Thymus (tissue), 11 donors: ENCODE measurements around the gene MTMR2. TPM values are rescaled to one million over a fixed set of nuclear protein-coding genes. Genes with fewer than 3 reads are reported as not detected.
"Not testable (repeated sequence)": the region's sequence is repeated elsewhere in the genome, so short reads cannot be mapped to it uniquely, and the experiment has no call there.

Experiments used
- DNase-seq, 9 donors: peaks; one replicate each; pipeline ENCODE4 v3.0.0-alpha.2; 2013; ENCODE audit warnings: low spot score in 9 of 9, low read depth in 6 of 9, missing footprints in 1 of 9
- H3K27ac ChIP-seq, 2 donors: one replicate each; pipeline ENCODE4 v1.5.1; 2013; ENCODE audit warnings: control low read depth in 1 of 2, low read depth in 1 of 2, low read length in 1 of 2, mild to moderate bottlenecking in 1 of 2, moderate library complexity in 1 of 2
- H3K27me3 ChIP-seq, 2 donors: one replicate each; pipeline ENCODE4 v1.5.1; 2013; ENCODE audit warnings: low read length in 1 of 2; ENCODE audit not compliant: control insufficient read depth in 2 of 2, insufficient read depth in 1 of 2
- H3K36me3 ChIP-seq, 2 donors: one replicate each; pipeline ENCODE4 v1.5.1; 2013; ENCODE audit warnings: low read length in 1 of 2, mild to moderate bottlenecking in 1 of 2, moderate library complexity in 1 of 2; ENCODE audit not compliant: control insufficient read depth in 2 of 2, insufficient read depth in 2 of 2
- H3K4me1 ChIP-seq, 2 donors: one replicate each; pipeline ENCODE4 v1.5.1; 2013; ENCODE audit warnings: low read length in 2 of 2; ENCODE audit not compliant: control insufficient read depth in 2 of 2, insufficient read depth in 2 of 2
- H3K4me3 ChIP-seq, 2 donors: one replicate each; pipeline ENCODE4 v1.5.1; 2013; ENCODE audit warnings: low read length in 2 of 2, control low read depth in 1 of 2, mild to moderate bottlenecking in 1 of 2
- H3K9me3 ChIP-seq, 2 donors: one replicate each; pipeline ENCODE4 v1.5.1; 2013; ENCODE audit warnings: low read length in 1 of 2, mild to moderate bottlenecking in 1 of 2; ENCODE audit not compliant: control insufficient read depth in 2 of 2, insufficient read depth in 1 of 2
- WGBS: extraction: QIAGEN DNeasy Blood & Tissue Kit; methylation state at CpG from one replicate; pipeline ENCODE4 v1.1.7; 2013; 5-methylcytosine and 5-hydroxymethylcytosine counted together
- polyA plus RNA-seq: library from polyadenylated mRNA; stranded (reverse); fragments of 200-250 nt; gene quantifications from one replicate; pipeline ENCODE4 v1.2.3, GENCODE V29; 2013
- total RNA-seq: library from RNA; stranded (reverse); fragments of 120-200 nt; gene quantifications from one replicate; pipeline ENCODE4 v1.2.4, GENCODE V29; 2013
- donor health status: healthy.

Gene MTMR2
- total and polyA plus RNA-seq, 2 donors, result 11.4 to 13.8 TPM

GRCh38 chr11:95884376-95884775, 39.5 kb downstream of the MTMR2 start:
- Histone ChIP-seq H3K4me3 (no peak overlapping the region), H3K27me3 (no peaks in the 10 kb centered on the region), H3K36me3 (peaks cover 0 to 6% of the 10 kb centered on the region in 2 donors), H3K27ac (no peak overlapping the region), H3K4me1 (no peaks in the 10 kb centered on the region), H3K9me3 (no peaks in the 10 kb centered on the region)
- WGBS, result 93% methylated on average over 1 of the region's 1 CpG
- DNase-seq, result no peak

DNA sequence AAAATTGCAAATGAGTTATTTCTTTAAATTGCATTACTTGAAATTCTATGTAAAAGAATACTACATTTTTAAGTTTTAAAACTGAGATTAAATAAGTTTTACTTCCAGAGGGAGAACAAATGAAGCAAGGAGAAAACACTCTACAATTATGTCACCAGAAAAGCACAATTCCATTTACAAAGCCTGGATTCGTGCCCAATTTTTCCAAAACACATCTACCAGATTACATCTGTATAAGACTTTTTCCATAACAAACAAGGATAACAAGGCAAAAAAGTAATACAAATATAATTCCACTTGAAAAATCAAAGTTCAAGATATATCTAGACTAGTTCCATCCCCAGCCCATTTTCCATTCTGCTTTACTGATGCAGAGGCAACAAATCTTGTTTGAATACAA, 40.5 kb downstream of the MTMR2 start:
- Histone ChIP-seq H3K36me3 (peaks cover 0 to 6% of the 10 kb centered on the region in 2 donors), H3K4me1 (no peaks in the 10 kb centered on the region), H3K27ac (no peak overlapping the region), H3K27me3 (no peaks in the 10 kb centered on the region), H3K9me3 (no peaks in the 10 kb centered on the region), H3K4me3 (no peak overlapping the region)
- WGBS, result 99% methylated on average over 1 of the region's 1 CpG
- DNase-seq, result no peak

DNA sequence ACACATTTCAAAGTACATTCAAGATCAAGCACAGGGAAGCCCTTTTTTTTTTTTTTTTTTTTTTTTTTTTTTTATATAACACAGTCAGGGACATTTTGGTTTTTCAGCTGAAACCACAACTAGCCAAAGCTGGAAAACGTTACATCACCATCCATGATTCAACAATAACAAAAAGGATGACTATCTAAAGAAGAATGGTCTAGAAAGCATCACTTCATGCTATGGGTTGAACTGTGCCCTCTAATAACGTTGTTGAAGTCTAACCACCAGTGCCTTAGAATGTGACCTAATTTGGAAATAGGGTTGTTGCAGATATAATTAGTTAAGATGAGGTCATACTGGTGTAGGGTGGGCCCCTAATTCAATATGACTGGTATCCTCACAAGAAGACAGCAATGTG, 46.6 kb downstream of the MTMR2 start:
- peaks cover 0 to 8% of the 10 kb centered on the region in 2 donors for H3K36me3 ChIP-seq
- H3K4me3 ChIP-seq, result no peak overlapping the region
- WGBS, result 93% methylated on average over 2 of the region's 2 CpGs
- H3K27me3 ChIP-seq, result no peaks in the 10 kb centered on the region
- peaks cover 0 to 4% of the 10 kb centered on the region in 2 donors for H3K9me3 ChIP-seq
- DNase-seq, result no peak
- H3K27ac ChIP-seq, result no peak overlapping the region
- no peaks in the 10 kb centered on the region for H3K4me1 ChIP-seq

DNA sequence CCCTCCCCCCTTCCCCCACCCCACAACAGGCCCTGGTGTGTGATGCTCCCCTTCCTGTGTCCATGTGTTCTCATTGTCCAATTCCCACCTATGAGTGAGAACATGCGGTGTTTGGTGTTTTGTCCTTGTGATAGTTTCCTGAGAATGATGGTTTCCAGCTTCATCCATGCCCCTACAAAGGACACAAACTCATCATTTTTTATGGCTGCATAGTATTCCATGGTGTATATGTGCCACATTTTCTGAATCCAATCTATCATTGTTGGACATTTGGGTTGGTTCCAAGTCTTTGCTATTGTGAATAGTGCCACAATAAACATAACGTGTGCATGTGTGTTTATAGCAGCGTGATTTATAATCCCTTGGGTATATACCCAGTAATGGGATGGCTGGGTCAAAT, 53.0 kb downstream of the MTMR2 start:
- WGBS, result 99% methylated on average over 3 of the region's 3 CpGs

GRCh38 chr11:95867105-95867504, 56.8 kb downstream of the MTMR2 start:
- Histone ChIP-seq H3K9me3 (no peaks in the 10 kb centered on the region), H3K27ac (no peak overlapping the region), H3K4me3 (no peak overlapping the region), H3K27me3 (no peaks in the 10 kb centered on the region), H3K36me3 (peaks cover 4 to 5% of the 10 kb centered on the region in 2 donors), H3K4me1 (no peaks in the 10 kb centered on the region)
- WGBS, result 52% methylated on average over 6 of the region's 6 CpGs
- DNase-seq, result no peak

More for the DNA sequence above, 53.0 kb downstream of the MTMR2 start:
- H3K4me3 ChIP-seq, H3K36me3 ChIP-seq, H3K4me1 ChIP-seq, H3K27ac ChIP-seq, H3K9me3 ChIP-seq, DNase-seq, H3K27me3 ChIP-seq: not testable (repeated sequence)

DNA sequence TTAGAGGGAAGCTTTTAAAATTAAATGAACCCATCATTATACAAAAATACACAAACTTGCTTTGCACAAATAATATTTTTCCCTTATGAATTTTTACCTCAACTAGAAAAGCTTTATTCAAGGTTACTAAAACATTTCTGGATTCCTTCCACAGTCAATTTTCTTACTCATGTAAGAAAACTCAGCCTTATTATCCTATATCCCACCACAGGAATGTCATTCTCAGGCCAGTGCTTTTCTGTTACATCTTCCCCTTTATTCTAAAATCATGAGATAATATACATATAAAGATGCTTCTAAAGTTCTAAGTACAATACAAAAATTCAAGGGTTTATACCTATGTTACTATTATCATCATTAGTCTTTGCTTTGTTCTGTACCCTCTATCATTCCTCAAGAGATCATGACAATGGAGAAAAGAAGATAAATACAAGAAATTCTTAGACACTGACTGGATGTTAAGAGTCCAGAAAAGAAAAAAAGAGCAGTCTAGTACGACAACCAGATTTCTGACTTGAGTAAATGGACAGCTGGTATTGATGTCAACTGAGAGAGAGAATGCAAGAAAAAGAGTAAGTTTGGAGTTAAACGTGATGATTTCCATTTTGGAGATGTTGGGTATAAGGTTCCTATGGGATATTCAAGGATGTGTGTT, 60.3 kb downstream of the MTMR2 start:
- no peaks in the 10 kb centered on the region for H3K9me3 ChIP-seq

DNA sequence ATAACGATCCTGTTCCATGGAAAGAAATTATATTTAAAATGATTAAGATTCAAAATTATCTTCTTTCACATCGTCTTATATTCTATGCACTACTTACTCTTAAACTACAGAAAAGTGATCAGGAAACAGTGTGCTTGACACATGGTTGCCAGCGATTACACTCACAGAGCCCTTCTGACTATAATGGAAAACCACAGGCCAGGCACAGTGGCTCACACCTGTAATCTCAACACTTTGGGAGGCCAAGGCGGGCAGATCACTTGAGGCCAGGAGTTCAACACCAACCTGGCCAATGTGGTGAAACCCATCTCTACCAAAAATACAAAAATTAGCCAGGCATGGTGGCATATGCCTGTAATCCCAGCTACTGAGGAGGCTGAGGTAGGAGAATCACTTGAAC, 63.9 kb downstream of the MTMR2 start:
- peaks cover 0 to 13% of the 10 kb centered on the region in 2 donors for H3K36me3 ChIP-seq
- not testable (repeated sequence) for DNase-seq, H3K4me1 ChIP-seq, H3K4me3 ChIP-seq, H3K27ac ChIP-seq, H3K9me3 ChIP-seq, H3K27me3 ChIP-seq
- 98% methylated on average over 4 of the region's 4 CpGs for WGBS

More for the DNA sequence above, 60.3 kb downstream of the MTMR2 start:
- peaks cover 4 to 5% of the 10 kb centered on the region in 2 donors for H3K36me3 ChIP-seq
- no peak overlapping the region for H3K4me3 ChIP-seq
- no peak overlapping the region for H3K27ac ChIP-seq
- DNase-seq, result no peak
- no peaks in the 10 kb centered on the region for H3K4me1 ChIP-seq
- no peaks in the 10 kb centered on the region for H3K27me3 ChIP-seq
- WGBS, result 97% methylated on average over 2 of the region's 2 CpGs

DNA sequence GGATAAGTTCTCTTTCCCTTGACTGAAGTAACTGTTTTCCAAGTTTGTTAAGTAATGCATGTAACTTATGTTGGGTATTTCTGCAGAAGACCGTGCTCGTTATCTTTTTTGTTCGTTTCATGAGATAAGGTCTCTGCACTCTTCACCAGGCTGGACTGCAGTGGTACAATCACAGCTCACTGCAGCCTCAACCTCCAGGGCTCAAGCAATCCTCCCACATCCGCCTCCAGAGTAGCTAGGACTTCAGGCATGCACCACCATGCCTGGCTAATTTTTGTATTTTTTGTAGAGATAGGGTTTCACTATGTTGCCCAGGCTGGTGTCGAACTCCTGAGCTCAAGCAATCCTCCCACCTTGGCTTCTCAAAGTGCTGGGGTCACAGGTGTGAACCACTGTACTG, 69.5 kb downstream of the MTMR2 start:
- not testable (repeated sequence) for H3K27me3 ChIP-seq, H3K9me3 ChIP-seq, H3K4me1 ChIP-seq, DNase-seq, H3K27ac ChIP-seq, H3K4me3 ChIP-seq
- H3K36me3 ChIP-seq, result peaks cover 0 to 18% of the 10 kb centered on the region in 2 donors
- 98% methylated on average over 5 of the region's 5 CpGs for WGBS

DNA sequence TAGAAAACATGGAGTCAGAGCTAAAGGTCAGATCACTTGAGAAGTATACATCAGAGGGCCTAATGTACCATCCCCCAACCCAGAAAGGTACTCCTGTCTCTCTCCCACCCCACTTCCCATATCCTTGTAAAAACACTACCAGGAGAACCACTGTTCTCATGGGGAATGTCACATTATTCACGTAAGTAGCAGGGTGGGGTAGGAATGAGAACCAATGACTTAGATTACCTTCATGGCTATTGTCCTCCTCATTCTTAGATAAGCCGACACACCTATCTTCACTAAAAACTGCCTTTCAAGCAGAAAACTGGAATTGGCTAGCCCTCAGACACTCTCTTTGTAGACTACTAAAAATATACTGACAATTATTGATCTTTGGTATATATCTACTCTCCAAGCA, 70.0 kb downstream of the MTMR2 start:
- H3K27me3 ChIP-seq, result no peaks in the 10 kb centered on the region
- DNase-seq, result no peak
- no peaks in the 10 kb centered on the region for H3K4me1 ChIP-seq
- H3K27ac ChIP-seq, result no peak overlapping the region
- peaks cover 0 to 22% of the 10 kb centered on the region in 2 donors for H3K36me3 ChIP-seq
- no peak overlapping the region for H3K4me3 ChIP-seq
- WGBS, result 98% methylated on average over 2 of the region's 2 CpGs
- no peaks in the 10 kb centered on the region for H3K9me3 ChIP-seq
